PC-3 (cell line): Measurements from ENCODE around the gene ADD3. TPM values are rescaled to one million over a fixed set of nuclear protein-coding genes. Genes with fewer than 3 reads are reported as not detected.

Experiments used
- ATAC-seq: fragments of 200-7000 bp; cut with Tn5 transposase; 2 replicates; pipeline ENCODE4 v1.9.1; 2020; ENCODE audit warnings: mild to moderate bottlenecking, moderate library complexity
- BruUV-seq: library from RNA; stranded (reverse); fragments of 400-500 nt; replicated peaks from 2 replicates; lab custom pipeline; 2021; lab: Mats Ljungman, UMichigan
- CTCF ChIA-PET: fragments of 300-600 bp; sonication (Branson Sonifier 250); formaldehyde crosslinking; loops from one replicate; lab custom pipeline; 2022; ENCODE audit warnings: antibody characterized with exemption; lab: Charles Lee
- POLR2A ChIA-PET: fragments of 300-600 bp; sonication (Branson Sonifier 250); formaldehyde crosslinking; loops from one replicate; lab custom pipeline; 2022; ENCODE audit warnings: antibody characterized with exemption; ENCODE audit not compliant: unreplicated experiment; lab: Charles Lee
- DNase-seq: peaks from one replicate; pipeline ENCODE4 v3.0.0-alpha.2; 2015
- H2AFZ ChIP-seq: fragments of 300-600 bp; sonication (generic); 2 replicates; pipeline ENCODE4 v1.6.0; 2016; ENCODE audit warnings: antibody characterized with exemption, low read length
- H3F3A ChIP-seq: fragments of 300-600 bp; sonication (generic); one replicate; pipeline ENCODE4 v1.6.0; 2017; ENCODE audit warnings: antibody characterized with exemption, low read length, control low read depth, mild to moderate bottlenecking; ENCODE audit not compliant: unreplicated experiment
- H3K27ac ChIP-seq: fragments of 300-600 bp; sonication (generic); 2 replicates; pipeline ENCODE4 v1.5.1; 2016; ENCODE audit warnings: mild to moderate bottlenecking, low read length
- H3K27me3 ChIP-seq: fragments of 300-600 bp; sonication (generic); 2 replicates; pipeline ENCODE4 v1.6.1; 2016; ENCODE audit warnings: low read length, mixed read lengths
- H3K36me3 ChIP-seq: fragments of 300-600 bp; sonication (generic); 2 replicates; pipeline ENCODE4 v1.6.1; 2016; ENCODE audit warnings: low read depth, mixed run types, low read length, mixed read lengths
- H3K4me1 ChIP-seq: fragments of 300-600 bp; sonication (generic); 2 replicates; pipeline ENCODE4 v1.5.1; 2016; ENCODE audit warnings: low read length; ENCODE audit not compliant: insufficient read depth
- H3K4me2 ChIP-seq: fragments of 300-600 bp; sonication (generic); 2 replicates; pipeline ENCODE4 v1.6.0; 2016; ENCODE audit warnings: low read length
- H3K4me3 ChIP-seq: fragments of 300-600 bp; sonication (generic); 2 replicates; pipeline ENCODE4 v1.5.1; 2016; ENCODE audit warnings: mild to moderate bottlenecking, low read length, mixed read lengths
- H3K79me2 ChIP-seq: fragments of 300-600 bp; sonication (generic); 2 replicates; pipeline ENCODE4 v1.6.1; 2017; ENCODE audit warnings: low read length, mixed read lengths
- H3K9ac ChIP-seq: fragments of 300-600 bp; sonication (generic); 2 replicates; pipeline ENCODE4 v1.6.0; 2016; ENCODE audit warnings: mild to moderate bottlenecking, low read length
- H3K9me2 ChIP-seq: fragments of 300-600 bp; sonication (generic); replicated peaks from 2 replicates; pipeline ENCODE4 v1.6.1; 2016; ENCODE audit warnings: mixed run types, low read length, mixed read lengths
- H3K9me3 ChIP-seq: fragments of 300-600 bp; sonication (generic); 2 replicates; pipeline ENCODE4 v1.6.1; 2016; ENCODE audit warnings: low read length, mixed read lengths
- H4K20me1 ChIP-seq: fragments of 300-600 bp; sonication (generic); 2 replicates; pipeline ENCODE4 v1.6.1; 2016; ENCODE audit warnings: low read length, mixed read lengths
- EZH2 ChIP-seq: fragments of 300-600 bp; sonication (generic); IDR thresholded peaks from one replicate; pipeline ENCODE4 v1.6.1; 2017; ENCODE audit warnings: antibody characterized with exemption, mild to moderate bottlenecking, low read length; ENCODE audit not compliant: unreplicated experiment
- EZH2phosphoT487 ChIP-seq: fragments of 300-600 bp; sonication (generic); IDR thresholded peaks from 2 replicates; pipeline ENCODE4 v1.6.1; 2018; ENCODE audit warnings: mild to moderate bottlenecking, antibody characterized with exemption, low read length, borderline replicate concordance
- intact Hi-C: fragments of 100-400 bp; cut with micrococcal nuclease; formaldehyde crosslinking; loops from 2 replicates; pipeline ENCODE4 v1.9.0; 2023
- total RNA-seq: library from RNA; depleted of rRNA; stranded (reverse); fragments of >200 nt; gene quantifications from 2 replicates; pipeline ENCODE4 v1.2.3, GENCODE V29; 2014
- TF ChIP-seq, protein P1 (sequence below): fragments of 300-600 bp; sonication (generic); conservative IDR thresholded peaks from 2 replicates; pipeline ENCODE4 v1.5.1; 2017; ENCODE audit warnings: antibody characterized with exemption, low read depth, mild to moderate bottlenecking, low read length

ADD3 gene
- total RNA-seq, 1 experiment from 2014 or later, result 25.7 TPM

DNA sequence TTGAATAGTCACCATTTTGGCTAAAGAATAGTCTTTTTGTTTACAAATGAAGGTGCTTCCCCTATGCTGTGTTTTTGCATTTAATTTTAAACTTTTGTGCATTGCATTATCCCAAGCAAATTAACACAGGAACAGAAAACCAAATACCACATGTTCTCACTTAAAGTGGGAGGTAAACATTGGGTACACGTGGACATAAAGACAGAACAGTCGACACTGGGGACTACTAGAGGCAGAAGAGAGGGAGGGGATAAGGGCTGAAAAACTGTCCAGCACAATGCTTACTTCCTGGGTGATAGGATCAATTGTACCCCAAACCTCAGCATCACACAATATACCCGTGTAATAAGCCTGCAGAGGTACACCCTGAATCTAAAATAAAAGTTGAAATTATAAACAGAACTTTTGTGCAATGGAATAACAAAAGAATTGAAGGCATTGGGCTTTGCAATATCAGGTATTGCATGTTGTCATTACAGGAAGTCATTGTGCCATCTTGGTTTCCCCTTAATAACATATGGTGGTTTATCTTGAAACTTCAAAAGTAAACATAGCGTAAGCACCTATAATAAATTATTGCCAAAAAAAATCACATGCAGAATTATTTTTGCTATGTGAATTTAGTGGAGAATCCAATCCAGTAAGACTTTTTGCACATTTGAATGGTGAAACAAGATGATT lies 16.1 kb downstream of the ADD3 start:
- Histone ChIP-seq H3K9me2 (no peaks in the 10 kb centered on the region), H3K4me2 (no peak overlapping the region), H2AFZ (no peak overlapping the region), H3K79me2 (peaks cover 10% of the 10 kb centered on the region; the same call in 1 of the 2 replicates), H3F3A (no peaks in the 10 kb centered on the region), H3K27me3 (no peaks in the 10 kb centered on the region), H3K36me3 (no peaks in the 10 kb centered on the region), H3K4me1 (no peaks in the 10 kb centered on the region), H3K9ac (no peak overlapping the region), H4K20me1 (0 out of 2 replicates have a peak, but pooled peaks cover 4% of the 10 kb centered on the region), H3K9me3 (no peaks in the 10 kb centered on the region), H3K4me3 (no peak overlapping the region), H3K27ac (no peak overlapping the region)
- ATAC-seq (no peak), DNase-seq (no peak)
- ChIA-PET CTCF (no interaction called here), POLR2A (no interaction called here)
- intact Hi-C loops, result no loop called here
- no TSS peak for BruUV-seq
- TF ChIP-seq EZH2 (no peak), EZH2phosphoT487 (no peak)
- TF ChIP-seq, protein P1, sequence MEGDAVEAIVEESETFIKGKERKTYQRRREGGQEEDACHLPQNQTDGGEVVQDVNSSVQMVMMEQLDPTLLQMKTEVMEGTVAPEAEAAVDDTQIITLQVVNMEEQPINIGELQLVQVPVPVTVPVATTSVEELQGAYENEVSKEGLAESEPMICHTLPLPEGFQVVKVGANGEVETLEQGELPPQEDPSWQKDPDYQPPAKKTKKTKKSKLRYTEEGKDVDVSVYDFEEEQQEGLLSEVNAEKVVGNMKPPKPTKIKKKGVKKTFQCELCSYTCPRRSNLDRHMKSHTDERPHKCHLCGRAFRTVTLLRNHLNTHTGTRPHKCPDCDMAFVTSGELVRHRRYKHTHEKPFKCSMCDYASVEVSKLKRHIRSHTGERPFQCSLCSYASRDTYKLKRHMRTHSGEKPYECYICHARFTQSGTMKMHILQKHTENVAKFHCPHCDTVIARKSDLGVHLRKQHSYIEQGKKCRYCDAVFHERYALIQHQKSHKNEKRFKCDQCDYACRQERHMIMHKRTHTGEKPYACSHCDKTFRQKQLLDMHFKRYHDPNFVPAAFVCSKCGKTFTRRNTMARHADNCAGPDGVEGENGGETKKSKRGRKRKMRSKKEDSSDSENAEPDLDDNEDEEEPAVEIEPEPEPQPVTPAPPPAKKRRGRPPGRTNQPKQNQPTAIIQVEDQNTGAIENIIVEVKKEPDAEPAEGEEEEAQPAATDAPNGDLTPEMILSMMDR, result no peak

DNA sequence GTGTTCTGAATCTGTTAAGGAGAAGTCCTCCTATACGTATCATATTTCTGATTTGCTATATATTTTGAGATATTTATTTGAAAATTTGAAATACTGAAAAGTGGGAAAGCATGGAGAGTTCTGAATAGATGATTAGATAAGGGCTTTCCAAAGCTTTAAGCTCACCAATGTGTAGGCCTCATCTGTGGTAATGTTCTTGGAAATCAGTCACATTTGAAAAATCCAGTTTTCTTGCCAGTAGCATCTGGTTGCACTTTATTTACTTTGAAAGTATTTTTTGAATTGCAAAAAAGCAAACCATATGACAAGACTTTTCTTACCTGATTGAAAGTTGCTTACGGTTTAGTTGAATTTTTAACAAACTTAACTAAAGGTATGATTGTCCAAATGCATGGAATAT lies 21.7 kb downstream of the ADD3 start:
- ChIA-PET CTCF (no interaction called here), POLR2A (no interaction called here)
- Histone ChIP-seq H3K9me2 (no peaks in the 10 kb centered on the region), H3K4me1 (peaks cover 1% of the 10 kb centered on the region), H4K20me1 (0 out of 2 replicates have a peak, but pooled peaks cover 5% of the 10 kb centered on the region), H3K79me2 (peaks cover 4% of the 10 kb centered on the region; the same call in 1 of the 2 replicates), H3K9me3 (no peaks in the 10 kb centered on the region), H3F3A (no peaks in the 10 kb centered on the region), H3K27ac (no peak overlapping the region), H2AFZ (no peak overlapping the region), H3K27me3 (no peaks in the 10 kb centered on the region), H3K36me3 (no peaks in the 10 kb centered on the region), H3K4me2 (no peak overlapping the region), H3K9ac (no peak overlapping the region), H3K4me3 (no peak overlapping the region)
- no peak for DNase-seq
- no peak for TF ChIP-seq EZH2
- TF ChIP-seq, protein P1, result no peak
- no peak for TF ChIP-seq EZH2phosphoT487
- no peak for ATAC-seq
- intact Hi-C loops, result no loop called here
- no TSS peak for BruUV-seq
